Measurements from ENCODE around the gene ATPAF1.

GRCh38 chr1:46689897-46690296, 21.7 kb upstream of the ATPAF1 start:
- TF ChIP-seq RBM39 (optimal IDR thresholded peaks at IDR 0.05; ENCODE audit: low read depth, low read length) (no peak), SMC3 (conservative IDR thresholded peaks at IDR 0.05; ENCODE audit: insufficient read depth, low read depth, low read length) (no peak), SIN3B (IDR thresholded peaks at IDR 0.05; ENCODE audit: low read depth) (no peak), HDAC2 (IDR thresholded peaks at IDR 0.05) (no peak), PPARD (CRISPR knock-in tag; IDR thresholded peaks at IDR 0.05) (no peak), CREBBP (IDR thresholded peaks at IDR 0.05; ENCODE audit: low read depth, low read length) (no peak), BHLHE40 (IDR thresholded peaks at IDR 0.05; ENCODE audit: low read length) (no peak), EP300 (IDR thresholded peaks at IDR 0.05; ENCODE audit: low read length) (no peak), ATF2 (CRISPR knock-in tag; IDR thresholded peaks at IDR 0.05) (no peak), CREB1 (IDR thresholded peaks at IDR 0.05) (no peak), CREB1 (CRISPR knock-in tag; IDR thresholded peaks at IDR 0.05) (no peak)

Data from K562 (cell line).